ENCODE data around the gene FKBP15. TPM values are rescaled to one million over a fixed set of nuclear protein-coding genes. Genes with fewer than 3 reads are reported as not detected.

The FKBP15 gene
- total and polyA plus RNA-seq, 2 donors (not counting 3 experiments of a cell fraction or from before 2014, with no cell fraction given): 16.8 to 26.8 TPM

DNA sequence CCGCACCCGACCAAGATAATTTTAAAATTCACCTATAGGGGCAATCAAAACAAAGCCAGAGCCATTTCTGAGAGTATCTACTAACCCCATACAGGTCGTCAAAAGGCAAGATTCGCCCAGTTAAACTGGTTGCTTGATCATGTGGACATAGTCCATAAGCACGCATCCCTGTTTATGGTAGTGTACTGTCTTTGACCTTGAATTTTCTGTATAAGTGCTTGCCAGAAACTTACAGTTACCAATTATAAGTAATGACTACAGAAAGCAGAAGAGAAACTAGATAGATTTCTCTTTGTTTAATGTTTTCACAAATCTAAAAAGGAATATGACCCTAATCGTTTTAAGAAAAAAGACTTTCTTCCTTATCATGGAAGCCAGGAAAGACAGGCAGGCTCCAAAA, 25.9 kb upstream of the FKBP15 start:
- Histone ChIP-seq H3K27ac (ENCODE audit: insufficient read depth, low read depth, low read length) (no peak overlapping the region), H3K27me3 (ENCODE audit: control insufficient read depth in 2 of 2, insufficient read depth in 2 of 2, low read length in 2 of 2) (no peaks in the 10 kb centered on the region), H3K4me1 (ENCODE audit: control insufficient read depth, extremely low read depth, insufficient read depth, low read length) (no peaks in the 10 kb centered on the region), H4K20me1 (replicated peaks; ENCODE audit: control insufficient read depth, extremely low read depth, insufficient read depth, low read length) (no peaks in the 10 kb centered on the region), H3K9me3 (replicated peaks; ENCODE audit: control insufficient read depth, insufficient read depth, low read length) (no peaks in the 10 kb centered on the region), H3K36me3 (ENCODE audit: control insufficient read depth in 2 of 2, extremely low read depth in 1 of 2, insufficient read depth in 2 of 2, low read length in 2 of 2) (peaks cover 0 to 2% of the 10 kb centered on the region in 2 experiments), H3K79me2 (ENCODE audit: control insufficient read depth, insufficient read depth, low read length) (no peaks in the 10 kb centered on the region), H3K9ac (replicated peaks; ENCODE audit: extremely low read depth, insufficient read depth, low read length) (no peak overlapping the region), H2AFZ (ENCODE audit: low read depth, low read length) (no peak overlapping the region), H3K4me2 (ENCODE audit: insufficient read depth, low read length) (no peak overlapping the region), H3K9me1 (replicated peaks; ENCODE audit: control insufficient read depth, extremely low read depth, insufficient read depth, low read length) (no peaks in the 10 kb centered on the region), H3K4me3 (replicated peaks in 1 of 3; ENCODE audit: insufficient read depth in 1 of 3, low read depth in 1 of 3, low read length in 3 of 3) (no peak overlapping the region)
- intact Hi-C loops (cut with micrococcal nuclease) (no loop called here), dilution Hi-C loops (cut with MboI; ENCODE audit: extremely low pct_ligation_motif_present, low sequenced_read_pairs) (no loop called here)
- BruUV-seq (replicated peaks): no TSS peak
- ChIA-PET CTCF (no interaction called here), POLR2A (no interaction called here)
- TF ChIP-seq, protein P1, sequence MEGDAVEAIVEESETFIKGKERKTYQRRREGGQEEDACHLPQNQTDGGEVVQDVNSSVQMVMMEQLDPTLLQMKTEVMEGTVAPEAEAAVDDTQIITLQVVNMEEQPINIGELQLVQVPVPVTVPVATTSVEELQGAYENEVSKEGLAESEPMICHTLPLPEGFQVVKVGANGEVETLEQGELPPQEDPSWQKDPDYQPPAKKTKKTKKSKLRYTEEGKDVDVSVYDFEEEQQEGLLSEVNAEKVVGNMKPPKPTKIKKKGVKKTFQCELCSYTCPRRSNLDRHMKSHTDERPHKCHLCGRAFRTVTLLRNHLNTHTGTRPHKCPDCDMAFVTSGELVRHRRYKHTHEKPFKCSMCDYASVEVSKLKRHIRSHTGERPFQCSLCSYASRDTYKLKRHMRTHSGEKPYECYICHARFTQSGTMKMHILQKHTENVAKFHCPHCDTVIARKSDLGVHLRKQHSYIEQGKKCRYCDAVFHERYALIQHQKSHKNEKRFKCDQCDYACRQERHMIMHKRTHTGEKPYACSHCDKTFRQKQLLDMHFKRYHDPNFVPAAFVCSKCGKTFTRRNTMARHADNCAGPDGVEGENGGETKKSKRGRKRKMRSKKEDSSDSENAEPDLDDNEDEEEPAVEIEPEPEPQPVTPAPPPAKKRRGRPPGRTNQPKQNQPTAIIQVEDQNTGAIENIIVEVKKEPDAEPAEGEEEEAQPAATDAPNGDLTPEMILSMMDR (IDR thresholded peaks at IDR 0.05; ENCODE audit: extremely low read depth in 1 of 2, insufficient read depth in 1 of 2, low read depth in 1 of 2, low read length in 2 of 2): no peak
- TF ChIP-seq MYC (IDR thresholded peaks at IDR 0.05; ENCODE audit: low read depth, low read length) (no peak), GATA2 (IDR thresholded peaks at IDR 0.05; ENCODE audit: insufficient read depth, insufficient read length, low read depth, low read length) (no peak), POLR2A (IDR thresholded peaks at IDR 0.05; ENCODE audit: low read depth, low read length) (no peak), FOS (IDR thresholded peaks at IDR 0.05; ENCODE audit: borderline replicate concordance, insufficient read depth, low read length) (no peak), POLR2AphosphoS5 (IDR thresholded peaks at IDR 0.05; ENCODE audit: insufficient read depth, low read depth, low read length) (no peak), EZH2 (IDR thresholded peaks at IDR 0.05; ENCODE audit: borderline replicate concordance, low read depth, low read length, severe bottlenecking) (no peak), JUN (IDR thresholded peaks at IDR 0.05; ENCODE audit: borderline replicate concordance, insufficient read depth, insufficient read length, low read depth) (no peak)
- TF ChIP-seq, protein P2, sequence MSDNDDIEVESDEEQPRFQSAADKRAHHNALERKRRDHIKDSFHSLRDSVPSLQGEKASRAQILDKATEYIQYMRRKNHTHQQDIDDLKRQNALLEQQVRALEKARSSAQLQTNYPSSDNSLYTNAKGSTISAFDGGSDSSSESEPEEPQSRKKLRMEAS (IDR thresholded peaks at IDR 0.05; ENCODE audit: insufficient read depth, insufficient read length): no peak
- DNase-seq (ENCODE audit: low read depth, low spot score) (no peak), FAIRE-seq (no peak)

Data from endothelial cell of umbilical vein (primary cell).